ENCODE data around the gene PSMB2.

The PSMB2 gene

DNA sequence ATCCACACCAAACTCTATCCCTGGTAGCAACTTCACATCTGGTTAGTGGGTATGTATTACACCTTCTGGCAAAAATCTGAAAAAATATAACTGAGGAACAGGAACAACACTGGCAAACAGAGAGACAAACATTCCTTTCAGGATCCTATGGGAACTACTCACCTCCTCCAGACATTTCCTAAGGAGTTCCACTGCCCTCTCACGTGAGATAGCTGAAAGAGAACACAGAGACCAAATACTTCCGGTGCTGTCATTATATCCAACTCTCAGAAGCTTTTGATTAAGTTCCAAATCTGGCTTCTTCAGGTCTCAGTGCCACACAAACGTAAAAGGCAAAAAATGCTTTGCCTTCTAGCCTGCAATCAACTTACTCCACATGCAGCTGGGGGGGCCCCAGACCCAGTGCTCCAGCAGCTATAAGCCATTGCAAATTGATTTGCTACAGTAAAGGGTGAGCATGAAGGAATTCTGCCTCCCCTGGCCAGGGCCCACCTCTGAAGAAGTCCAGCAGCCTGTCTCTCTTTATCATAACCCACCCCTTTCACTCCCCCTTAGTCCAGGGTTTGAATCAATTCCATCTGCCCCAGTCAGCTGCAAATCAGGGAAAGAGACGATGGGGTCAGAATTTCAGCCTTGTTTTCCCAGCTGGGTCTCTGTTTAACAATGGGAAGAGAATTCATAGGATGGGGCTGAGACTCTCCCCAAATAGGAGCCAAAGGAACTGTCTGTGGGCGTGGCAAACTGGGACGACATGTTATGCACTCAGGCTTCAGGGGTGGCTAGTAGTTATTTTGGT, 36.1 kb downstream of the PSMB2 start:
- Histone ChIP-seq H3K9ac (ENCODE audit: low read depth, low read length) (no peak overlapping the region), H3K36me3 (ENCODE audit: insufficient read depth, low read depth, low read length) (peaks cover 90% of the 10 kb centered on the region), H3K4me3 (ENCODE audit: low read length) (no peak overlapping the region)

DNA sequence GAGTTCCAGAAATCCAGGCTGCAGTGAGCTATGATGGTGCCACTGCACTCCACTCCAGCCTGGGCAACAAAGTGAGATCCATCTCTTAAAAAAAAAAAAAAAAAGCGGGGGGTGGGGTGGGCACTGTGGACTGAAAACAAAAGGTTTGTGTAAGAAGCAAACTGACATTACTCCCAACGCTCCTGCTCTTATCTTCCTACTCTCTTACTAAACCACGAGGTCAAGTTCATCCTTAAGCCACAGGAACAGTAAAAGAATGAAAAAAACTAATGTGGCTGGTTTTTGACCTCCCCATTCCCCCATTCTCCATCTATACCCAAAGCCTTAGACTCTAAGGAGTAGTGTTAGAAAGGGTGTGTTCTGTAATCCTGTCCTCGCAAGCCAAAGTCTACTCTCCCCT, 37.4 kb downstream of the PSMB2 start:
- no peaks in the 10 kb centered on the region for H3K27me3 ChIP-seq (ENCODE audit: insufficient read depth, low read length)
- no peak overlapping the region for H3K4me3 ChIP-seq (ENCODE audit: low read length)
- no peaks in the 10 kb centered on the region for H3K9me3 ChIP-seq (ENCODE audit: insufficient read depth, low read depth, low read length)
- peaks cover 91% of the 10 kb centered on the region for H3K36me3 ChIP-seq (ENCODE audit: insufficient read depth, low read depth, low read length)
- H3K9ac ChIP-seq (ENCODE audit: low read depth, low read length) = no peak overlapping the region
- H3K4me1 ChIP-seq (ENCODE audit: insufficient read depth, low read length) = no peaks in the 10 kb centered on the region; the same call in 1 of the 2 replicates
- H3K27ac ChIP-seq (ENCODE audit: low read length) = no peak overlapping the region

More for the DNA sequence above, 36.1 kb downstream of the PSMB2 start:
- H3K27me3 ChIP-seq (ENCODE audit: insufficient read depth, low read length) = no peaks in the 10 kb centered on the region
- no peaks in the 10 kb centered on the region for H3K9me3 ChIP-seq (ENCODE audit: insufficient read depth, low read depth, low read length)
- H3K4me1 ChIP-seq (ENCODE audit: insufficient read depth, low read length) = no peaks in the 10 kb centered on the region; the same call in 1 of the 2 replicates
- H3K27ac ChIP-seq (ENCODE audit: low read length) = no peak overlapping the region

DNA sequence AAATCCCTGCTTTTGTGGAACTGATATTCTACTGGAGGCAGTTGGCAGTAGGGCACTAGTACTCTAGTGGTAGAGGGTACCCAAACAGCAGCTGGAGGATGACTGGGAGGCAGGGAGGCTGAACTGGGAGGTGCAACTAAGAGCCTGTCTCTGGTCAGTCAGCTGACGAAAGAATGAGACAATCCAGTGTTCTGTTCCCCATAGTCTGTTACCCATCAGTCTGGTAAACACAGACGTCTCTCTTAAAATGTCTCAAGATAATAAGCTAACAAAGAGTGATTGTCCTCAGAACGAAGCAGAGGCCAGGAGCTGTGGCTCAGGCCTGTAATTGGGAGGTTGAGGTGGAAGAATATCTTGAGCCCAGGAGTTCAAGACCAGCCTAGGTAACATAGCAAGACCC, 37.9 kb downstream of the PSMB2 start:
- no peak overlapping the region for H3K9ac ChIP-seq (ENCODE audit: low read depth, low read length)
- no peak overlapping the region for H3K4me3 ChIP-seq (ENCODE audit: low read length)
- no peaks in the 10 kb centered on the region for H3K9me3 ChIP-seq (ENCODE audit: insufficient read depth, low read depth, low read length)
- no peaks in the 10 kb centered on the region; the same call in 1 of the 2 replicates for H3K4me1 ChIP-seq (ENCODE audit: insufficient read depth, low read length)
- H3K27me3 ChIP-seq (ENCODE audit: insufficient read depth, low read length) = no peaks in the 10 kb centered on the region
- H3K27ac ChIP-seq (ENCODE audit: low read length) = no peak overlapping the region
- peaks cover 86% of the 10 kb centered on the region for H3K36me3 ChIP-seq (ENCODE audit: insufficient read depth, low read depth, low read length)

DNA sequence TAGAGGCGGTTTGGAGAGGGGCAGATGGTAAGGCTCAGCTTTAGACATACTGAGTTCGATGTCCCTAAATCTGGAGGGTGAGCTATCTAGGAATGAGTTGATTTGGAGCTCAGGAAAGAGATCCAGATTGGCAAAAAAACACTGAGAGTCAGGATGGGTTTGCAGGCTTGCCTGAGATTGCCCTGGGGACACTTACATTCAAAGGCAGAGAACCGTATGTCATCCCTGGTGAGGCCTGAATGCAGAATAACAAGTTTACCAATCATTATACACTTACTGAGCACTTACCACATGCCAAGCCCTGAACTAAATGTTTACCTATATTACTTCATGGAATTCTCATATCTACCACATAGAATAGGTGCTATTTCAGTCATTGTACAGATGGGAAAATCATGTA, 40.7 kb downstream of the PSMB2 start:
- no peak overlapping the region for H3K9ac ChIP-seq (ENCODE audit: low read depth, low read length)
- no peak overlapping the region for H3K27ac ChIP-seq (ENCODE audit: low read length)
- H3K4me1 ChIP-seq (ENCODE audit: insufficient read depth, low read length) = no peaks in the 10 kb centered on the region; the same call in 1 of the 2 replicates
- no peaks in the 10 kb centered on the region for H3K9me3 ChIP-seq (ENCODE audit: insufficient read depth, low read depth, low read length)
- H3K27me3 ChIP-seq (ENCODE audit: insufficient read depth, low read length) = no peaks in the 10 kb centered on the region
- peaks cover 63% of the 10 kb centered on the region for H3K36me3 ChIP-seq (ENCODE audit: insufficient read depth, low read depth, low read length)
- no peak overlapping the region for H3K4me3 ChIP-seq (ENCODE audit: low read length)

DNA sequence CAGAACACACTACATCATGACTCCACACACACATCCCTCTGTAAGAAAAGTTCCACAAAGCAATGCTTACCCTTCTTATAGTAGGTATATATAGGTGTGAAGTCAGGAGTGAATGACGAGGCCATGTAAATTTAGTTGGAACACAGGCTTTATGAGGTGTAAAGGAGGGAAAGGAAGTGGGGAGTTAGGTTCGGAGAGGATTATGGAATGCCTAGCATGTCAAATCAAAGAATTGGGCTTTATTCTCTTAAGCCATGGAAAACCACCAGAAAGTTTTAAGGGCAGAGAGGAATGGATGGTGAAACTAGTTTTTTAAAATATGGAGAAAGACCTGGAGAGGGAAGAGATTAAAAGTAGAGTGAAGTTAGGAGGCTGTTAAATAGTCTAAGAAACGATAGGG, 41.9 kb downstream of the PSMB2 start:
- Histone ChIP-seq H3K27me3 (ENCODE audit: insufficient read depth, low read length) (no peaks in the 10 kb centered on the region), H3K9me3 (ENCODE audit: insufficient read depth, low read depth, low read length) (no peaks in the 10 kb centered on the region), H3K9ac (ENCODE audit: low read depth, low read length) (no peak overlapping the region), H3K4me3 (ENCODE audit: low read length) (no peak overlapping the region), H3K36me3 (ENCODE audit: insufficient read depth, low read depth, low read length) (peaks cover 51% of the 10 kb centered on the region), H3K27ac (ENCODE audit: low read length) (no peak overlapping the region), H3K4me1 (ENCODE audit: insufficient read depth, low read length) (no peaks in the 10 kb centered on the region)

DNA sequence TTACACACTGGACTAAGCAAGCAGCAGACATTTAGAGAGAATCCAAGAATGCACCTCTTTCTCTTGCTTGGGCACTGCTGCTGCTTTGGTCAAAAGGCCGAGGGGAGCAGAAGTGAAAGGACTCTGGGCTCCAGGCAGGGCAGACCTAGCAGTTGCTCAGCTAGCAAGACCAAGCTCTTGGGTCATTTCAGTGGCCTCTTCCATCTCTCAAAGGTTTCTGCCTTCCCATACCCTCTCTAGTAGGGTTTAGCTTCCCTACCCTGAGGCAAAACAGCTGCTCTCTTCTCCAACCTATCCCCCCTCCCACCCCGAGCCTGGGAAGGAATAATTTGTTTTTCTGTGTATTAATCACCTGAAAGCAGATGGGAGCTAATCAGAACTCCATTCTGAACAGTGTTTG, 42.4 kb downstream of the PSMB2 start:
- Histone ChIP-seq H3K4me3 (ENCODE audit: low read length) (no peak overlapping the region), H3K4me1 (ENCODE audit: insufficient read depth, low read length) (no peaks in the 10 kb centered on the region), H3K9me3 (ENCODE audit: insufficient read depth, low read depth, low read length) (no peaks in the 10 kb centered on the region), H3K36me3 (ENCODE audit: insufficient read depth, low read depth, low read length) (peaks cover 46% of the 10 kb centered on the region), H3K27ac (ENCODE audit: low read length) (no peak overlapping the region), H3K9ac (ENCODE audit: low read depth, low read length) (no peak overlapping the region), H3K27me3 (ENCODE audit: insufficient read depth, low read length) (no peaks in the 10 kb centered on the region)

DNA sequence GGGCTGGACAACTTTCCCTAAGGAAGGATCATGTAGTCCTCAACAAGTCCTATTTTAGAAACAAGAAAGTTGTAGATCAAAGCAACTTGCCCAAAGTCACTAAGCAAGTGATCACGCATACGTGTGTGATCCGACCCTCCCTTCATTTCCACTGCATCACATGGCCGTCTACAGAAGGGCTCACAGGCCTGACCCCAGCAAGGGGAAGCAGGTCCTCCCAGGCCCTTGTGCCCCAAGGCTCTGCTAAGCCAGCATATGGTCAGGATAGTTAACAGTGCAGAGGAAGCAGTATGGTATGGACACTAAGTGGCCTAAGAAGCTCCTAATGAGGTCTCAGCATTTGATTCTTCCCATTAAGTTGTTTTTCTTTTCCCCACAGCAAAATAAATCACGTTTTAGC, 43.5 kb downstream of the PSMB2 start:
- H3K4me1 ChIP-seq (ENCODE audit: insufficient read depth, low read length) = no peaks in the 10 kb centered on the region
- H3K36me3 ChIP-seq (ENCODE audit: insufficient read depth, low read depth, low read length) = peaks cover 35% of the 10 kb centered on the region
- no peak overlapping the region for H3K4me3 ChIP-seq (ENCODE audit: low read length)
- H3K27ac ChIP-seq (ENCODE audit: low read length) = no peak overlapping the region
- H3K9ac ChIP-seq (ENCODE audit: low read depth, low read length) = no peak overlapping the region
- H3K9me3 ChIP-seq (ENCODE audit: insufficient read depth, low read depth, low read length) = no peaks in the 10 kb centered on the region
- H3K27me3 ChIP-seq (ENCODE audit: insufficient read depth, low read length) = no peaks in the 10 kb centered on the region

DNA sequence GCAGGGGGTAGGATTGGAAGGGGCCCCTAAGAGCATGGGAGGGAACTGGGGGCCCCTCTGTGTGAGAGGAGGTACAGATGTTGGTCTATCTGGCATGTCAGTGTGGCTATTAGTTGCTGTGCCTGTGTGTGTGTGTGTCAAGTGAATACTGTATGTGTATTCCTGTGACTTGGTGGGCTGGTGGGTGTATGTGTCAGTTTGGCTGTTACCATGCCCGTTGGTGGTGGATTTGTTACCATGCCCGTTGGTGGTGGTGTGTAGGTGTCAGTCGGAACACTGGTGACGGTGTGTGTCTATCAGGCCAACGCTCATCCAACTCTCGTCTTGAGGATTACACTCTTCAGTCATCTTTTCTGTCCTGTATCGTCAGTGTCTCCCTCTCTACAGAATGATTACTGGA, 45.6 kb downstream of the PSMB2 start:
- Histone ChIP-seq H3K4me1 (ENCODE audit: insufficient read depth, low read length) (no peaks in the 10 kb centered on the region), H3K4me3 (ENCODE audit: low read length) (no peak overlapping the region), H3K9ac (ENCODE audit: low read depth, low read length) (no peak overlapping the region), H3K36me3 (ENCODE audit: insufficient read depth, low read depth, low read length) (peaks cover 16% of the 10 kb centered on the region), H3K27ac (ENCODE audit: low read length) (no peak overlapping the region), H3K9me3 (ENCODE audit: insufficient read depth, low read depth, low read length) (no peaks in the 10 kb centered on the region), H3K27me3 (ENCODE audit: insufficient read depth, low read length) (no peaks in the 10 kb centered on the region)

DNA sequence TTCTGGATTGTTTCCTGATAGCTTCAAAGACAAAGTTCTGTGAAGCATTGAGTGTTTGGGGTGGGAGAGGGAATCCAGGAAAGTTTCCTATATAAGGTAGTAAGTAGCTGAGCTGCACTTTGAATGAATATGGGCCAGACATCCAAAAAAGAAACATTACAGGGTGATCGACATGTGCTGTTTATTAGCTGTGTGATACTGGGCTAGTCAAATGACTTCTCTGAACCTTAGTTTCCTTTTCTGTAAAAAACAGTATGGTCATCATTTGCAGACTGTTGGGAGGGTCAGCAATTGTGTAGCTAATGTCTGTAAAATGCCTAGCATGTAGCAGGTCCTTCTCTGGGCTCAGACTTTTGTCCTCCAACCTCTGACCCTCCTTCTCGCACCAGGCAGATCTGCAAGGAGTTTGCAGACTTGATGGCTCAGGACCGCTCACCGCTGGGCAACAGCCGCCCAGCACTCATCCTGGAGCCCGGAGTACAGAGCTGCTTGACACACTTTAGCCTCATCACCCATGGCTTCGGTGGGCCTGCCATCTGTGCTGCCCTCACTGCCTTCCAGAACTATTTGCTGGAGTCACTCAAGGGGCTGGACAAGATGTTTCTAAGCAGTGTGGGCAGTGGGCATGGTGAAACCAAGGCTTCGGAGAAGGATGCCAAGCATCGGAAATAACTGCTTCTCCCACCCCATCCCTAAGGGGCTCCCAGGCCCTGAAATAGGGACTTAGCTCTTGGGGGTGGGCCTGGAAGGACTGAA, 47.1 kb downstream of the PSMB2 start:
- no peaks in the 10 kb centered on the region for H3K4me1 ChIP-seq (ENCODE audit: insufficient read depth, low read length)

DNA sequence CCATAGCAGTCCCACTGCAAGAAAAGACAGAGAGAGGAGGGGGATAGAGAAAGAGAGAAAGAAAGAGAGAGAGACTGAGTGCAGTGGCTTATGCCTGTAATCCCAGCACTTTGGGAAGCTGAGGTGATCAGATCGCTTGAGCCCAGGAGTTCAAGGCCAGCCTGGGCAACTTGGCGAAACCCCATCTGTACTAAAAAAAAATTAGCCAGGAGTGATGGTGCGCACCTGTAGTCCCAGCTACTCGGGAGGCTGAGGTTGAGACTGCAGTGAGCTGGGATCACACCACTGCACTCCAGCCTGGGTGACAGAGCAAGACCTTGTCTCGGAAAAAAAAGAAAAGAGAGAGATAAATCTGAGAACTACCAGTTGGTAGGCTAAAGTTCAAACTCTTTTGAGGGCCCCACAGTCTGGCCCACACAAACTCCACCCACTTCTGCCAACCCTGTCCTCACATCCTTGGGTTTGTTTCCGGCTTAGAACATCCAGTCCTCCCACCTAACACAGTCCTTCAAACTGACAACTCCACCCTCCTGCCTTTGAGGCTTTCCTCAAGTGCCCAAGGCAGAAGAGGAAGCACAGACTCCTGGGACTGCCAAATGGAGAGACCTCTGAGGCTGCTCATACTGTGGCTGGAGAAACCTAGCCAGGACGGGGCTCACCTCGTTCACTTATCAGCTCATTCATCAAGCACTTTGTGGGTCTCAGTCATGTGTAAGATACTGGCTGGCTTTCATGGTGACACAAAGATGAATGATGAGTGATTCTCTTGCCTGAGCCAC, 48.1 kb downstream of the PSMB2 start:
- Histone ChIP-seq H3K4me3 (ENCODE audit: low read length) (no peak overlapping the region), H3K27me3 (ENCODE audit: insufficient read depth, low read length) (no peaks in the 10 kb centered on the region), H3K27ac (ENCODE audit: low read length) (no peak overlapping the region), H3K9ac (ENCODE audit: low read depth, low read length) (no peak overlapping the region), H3K36me3 (ENCODE audit: insufficient read depth, low read depth, low read length) (no peaks in the 10 kb centered on the region), H3K4me1 (ENCODE audit: insufficient read depth, low read length) (no peaks in the 10 kb centered on the region), H3K9me3 (ENCODE audit: insufficient read depth, low read depth, low read length) (no peaks in the 10 kb centered on the region)

More for the DNA sequence above, 47.1 kb downstream of the PSMB2 start:
- Histone ChIP-seq H3K36me3 (ENCODE audit: insufficient read depth, low read depth, low read length) (peaks cover 2% of the 10 kb centered on the region; the same call in 1 of the 2 replicates), H3K27me3 (ENCODE audit: insufficient read depth, low read length) (no peaks in the 10 kb centered on the region), H3K9ac (ENCODE audit: low read depth, low read length) (no peak overlapping the region), H3K4me3 (ENCODE audit: low read length) (no peak overlapping the region), H3K27ac (ENCODE audit: low read length) (no peak overlapping the region), H3K9me3 (ENCODE audit: insufficient read depth, low read depth, low read length) (no peaks in the 10 kb centered on the region)

DNA sequence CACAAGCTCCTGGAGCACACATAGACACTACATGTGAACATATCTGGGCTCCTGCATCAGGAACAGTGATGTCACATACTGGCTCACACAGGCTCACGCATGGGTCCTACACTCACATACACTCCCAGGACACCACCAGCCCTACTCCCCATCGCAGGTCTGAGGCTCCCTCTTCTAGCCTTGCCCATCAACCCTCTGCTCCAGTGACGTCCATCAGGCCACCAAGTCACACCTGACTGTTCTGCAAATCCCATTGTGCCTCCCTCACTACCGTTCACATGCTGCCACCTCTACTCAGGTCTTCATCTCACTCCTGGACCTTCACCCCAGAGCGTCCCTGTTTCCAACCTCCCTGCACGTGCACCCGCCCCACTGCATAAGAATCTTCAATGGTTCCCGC, 50.1 kb downstream of the PSMB2 start:
- H3K9ac ChIP-seq (ENCODE audit: low read depth, low read length) = no peak overlapping the region
- no peaks in the 10 kb centered on the region for H3K27me3 ChIP-seq (ENCODE audit: insufficient read depth, low read length)
- H3K4me1 ChIP-seq (ENCODE audit: insufficient read depth, low read length) = no peaks in the 10 kb centered on the region
- H3K36me3 ChIP-seq (ENCODE audit: insufficient read depth, low read depth, low read length) = no peaks in the 10 kb centered on the region
- no peak overlapping the region for H3K4me3 ChIP-seq (ENCODE audit: low read length)
- H3K9me3 ChIP-seq (ENCODE audit: insufficient read depth, low read depth, low read length) = no peaks in the 10 kb centered on the region
- no peak overlapping the region for H3K27ac ChIP-seq (ENCODE audit: low read length)

All from iPS-20b (cell line).